ENCODE results near the gene ADGRA3. TPM values are rescaled to one million over a fixed set of nuclear protein-coding genes. Genes with fewer than 3 reads are reported as not detected.

The ADGRA3 gene
- total RNA-seq, 1 experiment from 2014 or later = 57.5 TPM

DNA sequence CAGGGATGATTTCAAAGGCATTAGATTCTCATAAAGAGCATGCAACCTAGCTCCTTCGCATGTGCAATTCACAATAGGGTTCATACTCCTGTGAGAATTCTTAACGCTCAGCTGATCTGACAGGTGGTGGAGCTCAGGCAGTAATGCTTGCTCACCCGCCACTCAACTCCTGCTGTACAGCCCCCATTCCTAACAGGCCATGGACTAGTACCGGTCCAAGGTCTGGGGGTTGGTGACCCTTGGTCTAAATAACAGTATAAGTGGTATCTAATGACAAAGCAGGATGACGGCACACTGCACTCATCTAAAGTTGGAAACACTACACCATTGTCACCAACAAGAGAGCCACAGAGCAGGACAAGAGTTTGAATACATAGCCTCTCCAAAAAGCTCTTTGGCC is 28.5 kb downstream of the ADGRA3 start:
- CTCF ChIA-PET = no interaction called here
- no peaks in the 10 kb centered on the region for H3K27me3 ChIP-seq (replicated peaks; ENCODE audit: insufficient read depth, low read depth, low read length, poor library complexity)
- intact Hi-C loops (cut with micrococcal nuclease; ENCODE audit: unreplicated experiment) = no loop called here
- no peak overlapping the region for H3K4me3 ChIP-seq (ENCODE audit: low read depth, low read length, poor library complexity, severe bottlenecking)
- peaks cover 7% of the 10 kb centered on the region for H3K9me3 ChIP-seq (ENCODE audit: low read depth, low read length, poor library complexity, severe bottlenecking)
- TF ChIP-seq EZH2 (IDR thresholded peaks at IDR 0.05; ENCODE audit: borderline replicate concordance, low read depth, low read length, poor library complexity, severe bottlenecking) = no peak
- TF ChIP-seq, protein P1, sequence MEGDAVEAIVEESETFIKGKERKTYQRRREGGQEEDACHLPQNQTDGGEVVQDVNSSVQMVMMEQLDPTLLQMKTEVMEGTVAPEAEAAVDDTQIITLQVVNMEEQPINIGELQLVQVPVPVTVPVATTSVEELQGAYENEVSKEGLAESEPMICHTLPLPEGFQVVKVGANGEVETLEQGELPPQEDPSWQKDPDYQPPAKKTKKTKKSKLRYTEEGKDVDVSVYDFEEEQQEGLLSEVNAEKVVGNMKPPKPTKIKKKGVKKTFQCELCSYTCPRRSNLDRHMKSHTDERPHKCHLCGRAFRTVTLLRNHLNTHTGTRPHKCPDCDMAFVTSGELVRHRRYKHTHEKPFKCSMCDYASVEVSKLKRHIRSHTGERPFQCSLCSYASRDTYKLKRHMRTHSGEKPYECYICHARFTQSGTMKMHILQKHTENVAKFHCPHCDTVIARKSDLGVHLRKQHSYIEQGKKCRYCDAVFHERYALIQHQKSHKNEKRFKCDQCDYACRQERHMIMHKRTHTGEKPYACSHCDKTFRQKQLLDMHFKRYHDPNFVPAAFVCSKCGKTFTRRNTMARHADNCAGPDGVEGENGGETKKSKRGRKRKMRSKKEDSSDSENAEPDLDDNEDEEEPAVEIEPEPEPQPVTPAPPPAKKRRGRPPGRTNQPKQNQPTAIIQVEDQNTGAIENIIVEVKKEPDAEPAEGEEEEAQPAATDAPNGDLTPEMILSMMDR (conservative IDR thresholded peaks at IDR 0.05; ENCODE audit: low read depth, low read length) = no peak
- no peak overlapping the region for H3K27ac ChIP-seq (ENCODE audit: low read depth, low read length, poor library complexity, severe bottlenecking)
- POLR2A ChIA-PET (ENCODE audit: low non-redundant PET) = no interaction called here
- peaks cover 46% of the 10 kb centered on the region for H3K4me1 ChIP-seq (ENCODE audit: insufficient read depth, low read length, poor library complexity, severe bottlenecking)
- no TSS peak for BruUV-seq (replicated peaks)
- no peak for DNase-seq (ENCODE audit: low spot score)
- H3K36me3 ChIP-seq (ENCODE audit: insufficient read depth, low read length, poor library complexity, severe bottlenecking) = no peaks in the 10 kb centered on the region

DNA sequence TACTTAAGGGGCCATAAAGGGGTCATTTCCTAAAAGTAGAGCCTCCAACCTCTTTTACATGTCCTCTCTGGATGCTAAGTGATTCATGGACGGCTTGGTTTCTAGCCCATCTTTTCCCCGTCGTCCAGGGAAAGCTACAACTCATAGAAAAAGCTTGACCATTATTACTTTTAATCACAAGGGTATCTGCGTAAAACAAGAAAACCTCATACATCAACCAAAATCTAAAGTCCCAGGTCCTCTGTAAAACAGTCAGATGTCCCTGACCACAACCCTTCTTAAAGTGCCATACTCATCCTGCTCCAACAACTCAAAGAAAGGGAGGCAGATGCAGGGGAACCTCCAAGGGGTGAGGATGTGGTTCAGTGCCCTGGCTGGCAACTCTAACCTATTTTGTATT is 29.6 kb downstream of the ADGRA3 start:
- BruUV-seq (replicated peaks) = no TSS peak
- no peak for DNase-seq (ENCODE audit: low spot score)
- POLR2A ChIA-PET (ENCODE audit: low non-redundant PET) = no interaction called here

DNA sequence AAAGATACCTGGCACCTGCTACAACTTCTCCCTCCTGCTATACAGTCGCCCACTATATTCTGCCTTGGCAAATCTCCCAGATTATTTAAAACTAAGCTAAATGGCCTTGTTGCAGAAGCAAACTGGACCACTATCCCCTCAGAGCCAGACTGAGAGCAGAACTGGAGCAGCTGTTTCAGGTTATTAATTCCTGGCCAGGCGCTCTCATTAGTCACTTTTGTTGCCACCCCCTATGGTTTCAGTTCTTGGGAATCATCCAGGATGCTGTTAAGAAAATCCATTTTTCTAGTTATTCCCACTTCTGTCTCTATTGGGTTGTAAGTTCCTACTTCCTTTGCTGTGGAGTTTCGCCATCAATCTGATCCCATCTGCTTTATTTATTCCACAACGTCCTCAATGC is 30.1 kb downstream of the ADGRA3 start:
- intact Hi-C loops (cut with micrococcal nuclease; ENCODE audit: unreplicated experiment) = no loop called here
- ChIA-PET POLR2A (ENCODE audit: low non-redundant PET) (no interaction called here), CTCF (no interaction called here)
- BruUV-seq (replicated peaks) = no TSS peak
- no peak for TF ChIP-seq EZH2 (IDR thresholded peaks at IDR 0.05; ENCODE audit: borderline replicate concordance, low read depth, low read length, poor library complexity, severe bottlenecking)
- TF ChIP-seq, protein P1 (conservative IDR thresholded peaks at IDR 0.05; ENCODE audit: low read depth, low read length) = no peak
- peak; percentile 37 for DNase-seq (ENCODE audit: low spot score)
- H3K9me3 ChIP-seq (ENCODE audit: low read depth, low read length, poor library complexity, severe bottlenecking) = peaks cover 7% of the 10 kb centered on the region
- peak overlapping the region; percentile 41 for H3K27ac ChIP-seq (ENCODE audit: low read depth, low read length, poor library complexity, severe bottlenecking)
- H3K27me3 ChIP-seq (replicated peaks; ENCODE audit: insufficient read depth, low read depth, low read length, poor library complexity) = no peaks in the 10 kb centered on the region
- H3K4me3 ChIP-seq (ENCODE audit: low read depth, low read length, poor library complexity, severe bottlenecking) = no peak overlapping the region
- no peaks in the 10 kb centered on the region for H3K36me3 ChIP-seq (ENCODE audit: insufficient read depth, low read length, poor library complexity, severe bottlenecking)
- H3K4me1 ChIP-seq (ENCODE audit: insufficient read depth, low read length, poor library complexity, severe bottlenecking) = peaks cover 57% of the 10 kb centered on the region

More for the DNA sequence above, 29.6 kb downstream of the ADGRA3 start:
- Histone ChIP-seq H3K27ac (ENCODE audit: low read depth, low read length, poor library complexity, severe bottlenecking) (no peak overlapping the region), H3K4me1 (ENCODE audit: insufficient read depth, low read length, poor library complexity, severe bottlenecking) (peaks cover 51% of the 10 kb centered on the region), H3K9me3 (ENCODE audit: low read depth, low read length, poor library complexity, severe bottlenecking) (peaks cover 7% of the 10 kb centered on the region), H3K36me3 (ENCODE audit: insufficient read depth, low read length, poor library complexity, severe bottlenecking) (no peaks in the 10 kb centered on the region), H3K4me3 (ENCODE audit: low read depth, low read length, poor library complexity, severe bottlenecking) (no peak overlapping the region), H3K27me3 (replicated peaks; ENCODE audit: insufficient read depth, low read depth, low read length, poor library complexity) (no peaks in the 10 kb centered on the region)
- TF ChIP-seq, protein P1 (conservative IDR thresholded peaks at IDR 0.05; ENCODE audit: low read depth, low read length) = no peak
- TF ChIP-seq EZH2 (IDR thresholded peaks at IDR 0.05; ENCODE audit: borderline replicate concordance, low read depth, low read length, poor library complexity, severe bottlenecking) = no peak
- intact Hi-C loops (cut with micrococcal nuclease; ENCODE audit: unreplicated experiment) = no loop called here
- CTCF ChIA-PET = no interaction called here

Measured in A673 (cell line).